NCI-H510A (cell line): ENCODE measurements around the gene MAPK12.

Experiments used
- DNase-seq: peaks from one replicate; lab custom pipeline; 2025; lab: John Stamatoyannopoulos, UW

Gene MAPK12

GRCh38 chr22:50252082-50253045 is 9.1 kb downstream of the MAPK12 start:
- DNase-seq = no peak

- DNase-seq = no peak
These were observed 9.9 kb downstream of the MAPK12 start for GRCh38 chr22:50251477-50252081.

- peak; percentile 68 for DNase-seq
These were observed 10.7 kb downstream of the MAPK12 start, which contains the start of gene HDAC10 for GRCh38 chr22:50250555-50251476. HDAC10 (minus strand) TSS chr22:50251265; CDS start chr22:50251032, 233 bp downstream.

DNA sequence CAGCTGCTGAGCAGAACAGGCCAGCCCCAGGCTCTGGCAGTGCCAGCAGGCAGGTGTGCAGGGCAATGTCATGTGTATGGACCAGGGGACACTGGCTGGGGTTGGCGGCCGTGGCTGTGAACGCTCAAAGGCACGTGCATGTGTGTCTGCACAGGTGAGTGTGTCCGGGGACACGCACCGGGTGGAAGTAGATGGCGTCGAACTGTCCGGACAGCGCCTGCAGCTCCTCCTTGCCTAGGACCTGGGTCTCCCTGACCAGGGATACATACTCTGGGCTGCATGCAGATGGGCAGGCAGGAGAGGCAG is 11.3 kb downstream of the MAPK12 start:
- DNase-seq = no peak

- no peak for DNase-seq
These were observed 11.9 kb downstream of the MAPK12 start for GRCh38 chr22:50249341-50250248.

- no peak for DNase-seq
These were observed 13.0 kb downstream of the MAPK12 start for GRCh38 chr22:50248196-50249081.

- DNase-seq = peak; percentile 78
These were observed 13.7 kb downstream of the MAPK12 start for GRCh38 chr22:50247748-50248147.

DNA sequence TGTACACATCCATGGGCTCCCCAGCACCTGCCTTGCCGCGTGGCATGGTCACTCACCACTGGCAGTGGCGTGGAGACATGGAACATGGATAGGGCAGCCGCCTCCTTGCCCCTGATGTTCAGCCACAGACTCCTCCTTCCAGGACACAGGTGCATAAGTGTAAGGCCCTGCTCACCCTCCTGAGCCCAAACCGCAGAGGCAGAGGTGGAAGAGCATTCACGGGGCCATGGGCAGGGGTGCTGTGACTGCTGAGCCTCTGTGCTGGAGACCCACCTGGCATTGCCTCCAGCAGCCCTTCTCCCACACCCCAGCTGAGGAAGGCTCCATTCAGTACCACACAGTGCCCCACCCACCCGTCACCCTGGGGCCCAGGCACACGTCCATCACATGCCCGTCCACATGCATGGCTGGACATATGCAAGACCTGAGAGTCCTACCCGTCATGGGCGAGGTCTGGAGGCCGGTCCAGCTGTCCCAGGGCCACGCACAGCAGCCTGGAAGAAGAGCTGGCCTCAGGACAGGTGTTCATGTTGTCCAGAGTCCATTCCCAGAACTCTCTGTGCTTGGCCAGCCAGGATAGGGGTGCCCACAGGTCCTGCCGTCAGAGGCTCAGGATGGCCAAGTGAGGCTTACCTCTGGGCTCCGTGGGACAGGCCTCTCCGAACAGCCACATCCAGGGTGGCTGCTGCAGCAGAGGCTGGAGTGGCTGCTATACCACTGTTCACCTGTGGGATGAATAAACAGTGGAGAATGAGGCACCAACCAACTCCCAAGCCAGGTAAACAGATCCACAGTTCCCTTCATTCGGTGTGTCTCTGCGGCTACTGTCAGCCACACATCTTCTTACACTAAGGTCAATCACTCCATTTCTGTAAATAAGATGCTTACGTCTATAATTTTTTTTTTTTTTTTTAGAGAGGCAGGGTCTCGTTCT is 15.0 kb downstream of the MAPK12 start:
- no peak for DNase-seq

GRCh38 chr22:50245214-50246072 is 16.0 kb downstream of the MAPK12 start:
- no peak for DNase-seq

GRCh38 chr22:50244420-50245213 is 16.9 kb downstream of the MAPK12 start, which contains the start of gene TUBGCP6:
TUBGCP6 (minus strand) TSS chr22:50245023; CDS start chr22:50244459, 564 bp downstream.
- peak; percentile 76 for DNase-seq

- DNase-seq = no peak
These were observed 17.6 kb downstream of the MAPK12 start for GRCh38 chr22:50243685-50244419.

GRCh38 chr22:50242406-50242949 is 19.0 kb downstream of the MAPK12 start:
- DNase-seq = no peak

DNA sequence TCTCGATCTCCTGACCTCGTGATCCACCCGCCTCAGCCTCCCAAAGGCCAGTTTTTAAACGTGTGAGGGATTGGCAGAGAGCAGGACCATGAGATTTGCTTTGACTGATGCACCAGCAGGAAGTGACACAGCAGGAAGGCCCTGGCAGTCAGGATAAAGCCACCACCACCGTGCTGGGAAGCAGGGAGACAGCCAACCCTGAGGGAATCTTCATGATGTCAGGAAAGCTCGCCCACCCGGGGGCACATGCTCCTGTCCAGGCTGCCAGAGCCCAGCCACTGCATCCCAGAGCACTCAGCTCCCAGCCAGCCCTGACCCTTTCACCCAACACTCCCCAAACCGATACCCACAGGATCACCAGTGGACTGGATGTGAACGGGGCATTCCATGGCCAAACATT is 22.7 kb downstream of the MAPK12 start:
- no peak for DNase-seq

DNA sequence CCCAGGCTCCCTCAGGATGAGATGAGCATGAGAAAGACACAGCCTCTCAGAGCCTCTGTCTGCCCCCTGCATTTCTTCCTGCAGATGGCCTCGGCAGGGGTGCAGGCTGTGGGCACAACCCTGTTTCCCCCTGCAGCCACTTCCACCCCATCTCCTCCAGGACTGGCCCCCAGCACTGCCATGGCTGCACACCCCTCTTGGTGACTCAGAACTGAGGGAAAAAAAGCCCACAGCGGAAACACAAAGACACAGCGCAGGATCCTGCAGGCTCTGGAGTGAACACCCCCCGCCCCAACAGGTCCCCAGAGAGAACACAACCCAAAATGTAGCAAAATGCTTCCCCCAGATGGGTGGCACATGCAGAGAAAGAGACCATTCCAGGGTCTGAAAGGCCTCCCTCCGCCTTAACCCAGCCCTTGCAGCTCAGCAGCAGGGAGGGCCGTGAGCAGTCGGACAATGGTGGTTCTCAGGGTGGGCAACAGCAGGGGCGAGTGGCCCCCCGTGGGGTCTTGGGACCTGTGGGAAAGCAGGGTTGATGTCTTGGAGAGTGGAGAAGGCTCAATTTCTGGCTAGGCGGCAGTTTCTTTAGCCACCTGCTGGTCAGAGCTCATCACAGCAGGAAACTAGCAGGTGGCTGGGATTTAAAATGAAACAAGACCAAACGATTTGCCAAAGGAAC is 24.6 kb downstream of the MAPK12 start:
- DNase-seq = no peak

GRCh38 chr22:50233223-50233622 is 28.3 kb downstream of the MAPK12 start:
- no peak for DNase-seq
